K562 (cell line): ENCODE measurements around the gene RAB4B. TPM values are rescaled to one million over a fixed set of nuclear protein-coding genes. Genes with fewer than 3 reads are reported as not detected.

Experiments
- ATAC-seq: fragments of 200-7000 bp; cut with Tn5 transposase; 3 replicates; pipeline ENCODE4 v1.9.1; 2020; ENCODE audit warnings: moderate library complexity
- BruUV-seq: library from RNA; stranded (reverse); fragments of 400-500 nt; replicated peaks from 2 replicates; lab custom pipeline; 2021; lab: Mats Ljungman, UMichigan
- CTCF ChIA-PET: fragments of 300-600 bp; formaldehyde crosslinking; extraction: SDS; loops from one replicate; lab custom pipeline; 2021; ENCODE audit warnings: low intra/inter-chr PET ratio; lab: Yijun Ruan, JAX
- POLR2A ChIA-PET: fragments of 300-600, 350-650 bp; sonication (Branson Sonifier 250); formaldehyde crosslinking; extraction: SDS; loops from one replicate; lab custom pipeline; 2021; ENCODE audit warnings: antibody characterized with exemption, inconsistent platforms; lab: Yijun Ruan, JAX
- DNase-seq, 4 experiments: peaks; one replicate each; pipeline versions ENCODE4 v3.0.0 to v3.0.0-alpha.2; 2011 to 2018; ENCODE audit warnings: low spot score in 3 of 4, mixed read lengths in 3 of 4; ENCODE audit errors: extremely low read depth in 1 of 4
- FAIRE-seq: peaks from 2 replicates; lab custom pipeline; 2011; peaks lifted over from hg19 to GRCh38; lab: Jason Lieb, UNC
- H2AFZ ChIP-seq: 2 replicates; pipeline ENCODE4 v1.6.0; 2011; ENCODE audit warnings: low read depth, low read length, control low read depth, inconsistent platforms
- H3K27ac ChIP-seq: fragments of 200-600 bp; 3 replicates; pipeline ENCODE4 v1.8.0; 2011; ENCODE audit warnings: low read depth, mild to moderate bottlenecking, control low read depth, inconsistent platforms, low read length, moderate library complexity, mixed read lengths; ENCODE audit errors: extremely low read depth
- H3K27me3 ChIP-seq, 2 experiments: fragments of 300-600 bp in 1 of 2; 2 replicates in 1 of 2; 3 replicates in 1 of 2; pipeline versions ENCODE4 v1.6.0 to v1.8.0; 2011; ENCODE audit warnings: inconsistent platforms in 2 of 2, low read length in 2 of 2, mild to moderate bottlenecking in 1 of 2, mixed read lengths in 1 of 2, moderate library complexity in 1 of 2; ENCODE audit not compliant: control insufficient read depth in 2 of 2, insufficient read depth in 2 of 2
- H3K36me3 ChIP-seq: fragments of 300-600 bp; 3 replicates; pipeline ENCODE4 v1.8.0; 2011; ENCODE audit warnings: mild to moderate bottlenecking, low read length, inconsistent platforms; ENCODE audit not compliant: control insufficient read depth, insufficient read depth
- H3K4me1 ChIP-seq, 2 experiments: fragments of 200-600 bp in 1 of 2; replicated peaks in 1 of 2; 2 replicates in 1 of 2; 3 replicates in 1 of 2; pipeline versions ENCODE4 v1.5.1 to v1.8.0; 2011; ENCODE audit warnings: inconsistent platforms in 2 of 2, low read length in 2 of 2, mild to moderate bottlenecking in 1 of 2, mixed read lengths in 1 of 2, moderate library complexity in 1 of 2; ENCODE audit not compliant: control insufficient read depth in 2 of 2, insufficient read depth in 2 of 2
- H3K4me2 ChIP-seq: 2 replicates; pipeline ENCODE4 v1.6.1; 2011; ENCODE audit warnings: low read length, control low read depth, inconsistent platforms, mixed read lengths; ENCODE audit not compliant: insufficient read depth
- H3K4me3 ChIP-seq: fragments of 200-600 bp; sonication (generic), shearing (Covaris generic); 2 replicates; pipeline ENCODE4 v1.5.1; 2016; ENCODE audit warnings: control low read depth, inconsistent platforms
- H3K79me2 ChIP-seq: fragments of 200-600 bp; 3 replicates; pipeline ENCODE4 v1.8.0; 2011; ENCODE audit warnings: low read length, inconsistent platforms; ENCODE audit not compliant: control insufficient read depth, insufficient read depth
- H3K9ac ChIP-seq, 2 experiments: 2 replicates each; pipeline versions ENCODE4 v1.6.0 to v1.6.1; 2011; ENCODE audit warnings: low read depth in 2 of 2, low read length in 2 of 2, control low read depth in 1 of 2, inconsistent platforms in 1 of 2, mild to moderate bottlenecking in 1 of 2, mixed read lengths in 1 of 2; ENCODE audit not compliant: insufficient read depth in 1 of 2
- H3K9me1 ChIP-seq: one replicate; pipeline ENCODE4 v1.6.0; 2011; ENCODE audit warnings: inconsistent platforms, mild to moderate bottlenecking, low read length, moderate library complexity; ENCODE audit not compliant: control insufficient read depth, insufficient read depth
- H3K9me3 ChIP-seq: replicated peaks from 2 replicates; pipeline ENCODE4 v1.5.1; 2011; ENCODE audit warnings: low read depth, low read length, inconsistent platforms; ENCODE audit not compliant: control insufficient read depth, insufficient read depth
- H4K20me1 ChIP-seq: replicated peaks from 2 replicates; pipeline ENCODE4 v1.6.1; 2011; ENCODE audit warnings: low read length, inconsistent platforms, mixed read lengths; ENCODE audit not compliant: control insufficient read depth, insufficient read depth
- ASH1L ChIP-seq: fragments of 450-650 bp; IDR thresholded peaks from 2 replicates; pipeline ENCODE4 v1.6.1; 2018; ENCODE audit warnings: borderline replicate concordance, mild to moderate bottlenecking, low read depth; ENCODE audit not compliant: partially characterized antibody
- CREBBP ChIP-seq: IDR thresholded peaks from one replicate; pipeline ENCODE4 v1.6.1; 2012; ENCODE audit warnings: low read depth, mild to moderate bottlenecking, control low read depth, inconsistent platforms, low read length
- DDX20 ChIP-seq: fragments of 450-650 bp; IDR thresholded peaks from 2 replicates; pipeline ENCODE4 v1.6.1; 2016; ENCODE audit warnings: missing genetic modification characterization, low read depth, mild to moderate bottlenecking, missing compliant biosample characterization, moderate library complexity
- HDGF ChIP-seq: fragments of 450-650 bp; IDR thresholded peaks from 2 replicates; pipeline ENCODE4 v1.6.1; 2016
- KDM1A ChIP-seq, 2 experiments: fragments of 450-650 bp; IDR thresholded peaks; 2 replicates each; pipeline ENCODE4 v1.6.1; 2016; ENCODE audit warnings: mild to moderate bottlenecking in 2 of 2
- NFE2 ChIP-seq: IDR thresholded peaks from 2 replicates; pipeline ENCODE4 v1.6.1; 2014; ENCODE audit warnings: antibody characterized with exemption, low read depth
- NR2C2 ChIP-seq, 2 experiments: fragments of 200-800 bp in 1 of 2; sonication (Bioruptor generic) in 1 of 2; sonication (generic) in 1 of 2; formaldehyde crosslinking in 1 of 2; IDR thresholded peaks; 2 replicates each; pipeline versions ENCODE4 v1.6.1 to v1.8.0; 2016 to 2022; ENCODE audit warnings: mild to moderate bottlenecking in 1 of 2, missing compliant biosample characterization in 1 of 2, missing genetic modification characterization in 1 of 2, missing genetic modification reagents in 1 of 2
- SMARCA4 ChIP-seq: fragments of 450-650 bp; IDR thresholded peaks from 2 replicates; pipeline ENCODE4 v1.6.1; 2016
- SMARCB1 ChIP-seq: IDR thresholded peaks from 2 replicates; pipeline ENCODE4 v1.6.1; 2011; ENCODE audit warnings: improper control_type of control experiment, low read depth; ENCODE audit not compliant: insufficient read length
- SRSF3 ChIP-seq: fragments of 200-400 bp; formaldehyde crosslinking; IDR thresholded peaks from 2 replicates; pipeline ENCODE4 v1.6.1; 2016; ENCODE audit warnings: mild to moderate bottlenecking, low read length, moderate library complexity; ENCODE audit not compliant: insufficient read depth
- TAL1 ChIP-seq: fragments of 450-650 bp; IDR thresholded peaks from 2 replicates; pipeline ENCODE4 v1.6.1; 2016; ENCODE audit warnings: mild to moderate bottlenecking
- TSC22D4 ChIP-seq: fragments of 450-650 bp; IDR thresholded peaks from 2 replicates; pipeline ENCODE4 v1.6.1; 2016; ENCODE audit warnings: missing genetic modification characterization, missing biosample characterization, control low read depth
- WGBS: fragments of 100-300 bp; shearing (Covaris generic); methylation state at CpG from one replicate; pipeline ENCODE4 v1.1.6; 2016; ENCODE audit warnings: low coverage, mixed read lengths; ENCODE audit not compliant: insufficient coverage; ENCODE audit errors: missing lambda C conversion rate; 5-methylcytosine and 5-hydroxymethylcytosine counted together
- in situ Hi-C: fragments of 300-500 bp; cut with MboI; formaldehyde crosslinking; loops from 4 replicates; pipeline ENCODE4 v1.15.0; 2018; ENCODE audit warnings: inconsistent platforms, mixed read lengths
- intact Hi-C: fragments of 100-400 bp; cut with micrococcal nuclease; formaldehyde crosslinking; loops from 2 replicates; pipeline ENCODE4 v1.14.2; 2022
- polyA plus RNA-seq, 8 experiments: library from polyadenylated mRNA; depleted of rRNA in 4 of 8; stranded (reverse) in 5 of 8; unstranded in 3 of 8; fragments of >200 nt; fragmentation: Nextera tagmentation in 2 of 8; fragmentation: Illumina TruSeq in 1 of 8; extraction: Ambion mirVana in 2 of 8; extraction: Trizol in 1 of 8; gene quantifications; 2 replicates each; pipeline versions ENCODE4 v1.2.1 to v1.2.3, GENCODE V29; 2011 to 2014; ENCODE audit warnings: inconsistent platforms in 1 of 8, missing spikeins in 1 of 8
- total RNA-seq, 7 experiments: library from RNA; depleted of rRNA in 6 of 7; stranded (reverse); fragments of >200 nt in 6 of 7; fragmentation: Illumina TruSeq in 2 of 7; extraction: Trizol in 2 of 7; gene quantifications; 2 replicates each; pipeline versions ENCODE4 v1.2.1 to v1.2.3, GENCODE V29; 2011 to 2021; ENCODE audit warnings: low replicate concordance in 1 of 7
- TF ChIP-seq, protein P1 (sequence below): fragments of 250-450 bp; sonication (Bioruptor Pico); IDR thresholded peaks from 2 replicates; pipeline ENCODE4 v1.8.0; 2022; ENCODE audit warnings: moderate library complexity, mild to moderate bottlenecking, inconsistent platforms
- TF ChIP-seq, protein P2 (sequence below): sonication (generic); formaldehyde crosslinking; IDR thresholded peaks from 2 replicates; pipeline ENCODE4 v1.8.0; 2022; ENCODE audit warnings: mild to moderate bottlenecking, missing genetic modification reagents
- TF ChIP-seq, protein P3 (sequence below): fragments of 450-650 bp; IDR thresholded peaks from 2 replicates; pipeline ENCODE4 v1.6.1; 2016; ENCODE audit warnings: borderline replicate concordance

Gene RAB4B
- total and polyA plus RNA-seq, 9 of the 15 experiments (the other 6 are each of a cell fraction or from before 2014, with no cell fraction given) = 0.28 to 20.4 (median 9.0) TPM

DNA sequence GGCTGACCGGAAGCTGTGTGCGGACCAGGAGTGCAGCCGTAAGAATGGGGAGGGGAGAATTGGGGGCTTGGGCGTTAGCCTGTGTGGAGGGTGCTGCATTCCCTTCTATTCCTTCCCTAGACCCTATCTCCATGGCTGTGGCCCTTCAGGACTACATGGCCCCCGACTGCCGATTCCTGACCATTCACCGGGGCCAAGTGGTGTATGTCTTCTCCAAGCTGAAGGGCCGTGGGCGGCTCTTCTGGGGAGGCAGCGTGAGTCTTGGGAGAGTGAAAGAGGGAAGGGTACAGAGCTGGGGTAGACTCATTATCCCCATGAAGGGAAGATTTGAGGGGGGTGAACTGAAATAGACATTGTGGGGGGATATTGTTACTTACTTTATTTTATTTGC lies 2.4 kb upstream of the RAB4B start:
- no peaks in the 10 kb centered on the region for H4K20me1 ChIP-seq
- peak overlapping the region in 1 of 2 experiments; percentile 73; a peak in 1 of 4 replicates for H3K9ac ChIP-seq
- in situ Hi-C loops (no loop called here), intact Hi-C loops (no loop called here)
- ChIA-PET CTCF (no interaction called here), POLR2A (interaction anchor here (1.2 kb wide), 1 partner anchor 34 kb away, joined by 3 read pairs; no protein-coding TSS in a partner anchor)
- ATAC-seq = no peak
- BruUV-seq = no TSS peak
- no peak overlapping the region for H3K4me3 ChIP-seq
- H2AFZ ChIP-seq = no peak overlapping the region
- H3K36me3 ChIP-seq = no peaks in the 10 kb centered on the region
- no peak for FAIRE-seq
- no peaks in the 10 kb centered on the region for H3K27me3 ChIP-seq
- H3K4me1 ChIP-seq = peaks cover 12 to 18% of the 10 kb centered on the region in 2 experiments; a peak in 3 of 5 replicates
- no peak overlapping the region for H3K4me2 ChIP-seq
- no peak for DNase-seq
- no peaks in the 10 kb centered on the region for H3K79me2 ChIP-seq
- WGBS = 73% methylated on average over 10 of the region's 10 CpGs
- TF ChIP-seq DDX20 (tag) (no peak), HDGF (no peak), ASH1L (no peak), NFE2 (no peak), SMARCA4 (no peak), CREBBP (no peak), SRSF3 (no peak), TSC22D4 (tag) (no peak), SMARCB1 (no peak), KDM1A (IDR thresholded peaks at IDR 0.05) (no peak), TAL1 (no peak), NR2C2 (CRISPR knock-in tag; IDR thresholded peaks at IDR 0.05) (no peak), NR2C2 (tag; IDR thresholded peaks at IDR 0.05) (no peak)
- TF ChIP-seq, protein P1, sequence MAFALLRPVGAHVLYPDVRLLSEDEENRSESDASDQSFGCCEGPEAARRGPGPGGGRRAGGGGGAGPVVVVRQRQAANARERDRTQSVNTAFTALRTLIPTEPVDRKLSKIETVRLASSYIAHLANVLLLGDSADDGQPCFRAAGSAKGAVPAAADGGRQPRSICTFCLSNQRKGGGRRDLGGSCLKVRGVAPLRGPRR (CRISPR knock-in tag) = no peak
- TF ChIP-seq, protein P2, sequence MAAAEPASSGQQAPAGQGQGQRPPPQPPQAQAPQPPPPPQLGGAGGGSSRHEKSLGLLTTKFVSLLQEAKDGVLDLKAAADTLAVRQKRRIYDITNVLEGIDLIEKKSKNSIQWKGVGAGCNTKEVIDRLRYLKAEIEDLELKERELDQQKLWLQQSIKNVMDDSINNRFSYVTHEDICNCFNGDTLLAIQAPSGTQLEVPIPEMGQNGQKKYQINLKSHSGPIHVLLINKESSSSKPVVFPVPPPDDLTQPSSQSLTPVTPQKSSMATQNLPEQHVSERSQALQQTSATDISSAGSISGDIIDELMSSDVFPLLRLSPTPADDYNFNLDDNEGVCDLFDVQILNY (CRISPR knock-in tag) = no peak
- TF ChIP-seq, protein P3, sequence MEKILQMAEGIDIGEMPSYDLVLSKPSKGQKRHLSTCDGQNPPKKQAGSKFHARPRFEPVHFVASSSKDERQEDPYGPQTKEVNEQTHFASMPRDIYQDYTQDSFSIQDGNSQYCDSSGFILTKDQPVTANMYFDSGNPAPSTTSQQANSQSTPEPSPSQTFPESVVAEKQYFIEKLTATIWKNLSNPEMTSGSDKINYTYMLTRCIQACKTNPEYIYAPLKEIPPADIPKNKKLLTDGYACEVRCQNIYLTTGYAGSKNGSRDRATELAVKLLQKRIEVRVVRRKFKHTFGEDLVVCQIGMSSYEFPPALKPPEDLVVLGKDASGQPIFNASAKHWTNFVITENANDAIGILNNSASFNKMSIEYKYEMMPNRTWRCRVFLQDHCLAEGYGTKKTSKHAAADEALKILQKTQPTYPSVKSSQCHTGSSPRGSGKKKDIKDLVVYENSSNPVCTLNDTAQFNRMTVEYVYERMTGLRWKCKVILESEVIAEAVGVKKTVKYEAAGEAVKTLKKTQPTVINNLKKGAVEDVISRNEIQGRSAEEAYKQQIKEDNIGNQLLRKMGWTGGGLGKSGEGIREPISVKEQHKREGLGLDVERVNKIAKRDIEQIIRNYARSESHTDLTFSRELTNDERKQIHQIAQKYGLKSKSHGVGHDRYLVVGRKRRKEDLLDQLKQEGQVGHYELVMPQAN = no peak
- TF ChIP-seq, all 486 proteins: peak for 0
- Histone ChIP-seq H3K9me1 (no peaks in the 10 kb centered on the region), H3K27ac (no peak overlapping the region), H3K9me3 (no peaks in the 10 kb centered on the region; the same call in 1 of the 2 replicates)
